Endodermal cell (in vitro differentiated cells): ENCODE measurements around the gene CRACR2B. TPM values are rescaled to one million over a fixed set of nuclear protein-coding genes. Genes with fewer than 3 reads are reported as not detected.

Experiments
- DNase-seq: peaks from one replicate; pipeline ENCODE4 v3.0.0-alpha.2; 2017
- H3K27ac ChIP-seq: 2 replicates; pipeline ENCODE4 v1.5.1; 2013; ENCODE audit warnings: mild to moderate bottlenecking, low read depth, low read length, moderate library complexity
- H3K27me3 ChIP-seq: 2 replicates; pipeline ENCODE4 v1.6.1; 2013; ENCODE audit warnings: mild to moderate bottlenecking, low read length, moderate library complexity; ENCODE audit not compliant: insufficient read depth, control insufficient read depth, poor library complexity, severe bottlenecking
- H3K36me3 ChIP-seq: 2 replicates; pipeline ENCODE4 v1.7.0; 2013; ENCODE audit warnings: mild to moderate bottlenecking, low read length, moderate library complexity; ENCODE audit not compliant: control insufficient read depth, insufficient read depth
- H3K4me1 ChIP-seq: one replicate; pipeline ENCODE4 v1.7.0; 2013; ENCODE audit warnings: low read length; ENCODE audit not compliant: control insufficient read depth, insufficient read depth
- H3K4me3 ChIP-seq: 2 replicates; pipeline ENCODE4 v1.5.1; 2013; ENCODE audit warnings: mild to moderate bottlenecking, low read length, moderate library complexity
- H3K9ac ChIP-seq: 2 replicates; pipeline ENCODE4 v1.6.1; 2013; ENCODE audit warnings: mild to moderate bottlenecking, low read length, moderate library complexity; ENCODE audit not compliant: poor library complexity, severe bottlenecking; ENCODE audit errors: extremely low read depth
- H3K9me3 ChIP-seq: 2 replicates; pipeline ENCODE4 v1.6.1; 2013; ENCODE audit warnings: mild to moderate bottlenecking, low read length, moderate library complexity; ENCODE audit not compliant: control insufficient read depth
- H3K27ac Mint-ChIP-seq: 2 replicates; pipeline ENCODE4 v1.8.0; 2020; ENCODE audit warnings: mixed read lengths
- H3K27me3 Mint-ChIP-seq: 2 replicates; pipeline ENCODE4 v1.8.0; 2021; ENCODE audit warnings: mild to moderate bottlenecking, mixed read lengths; ENCODE audit not compliant: insufficient read depth
- H3K36me3 Mint-ChIP-seq: 2 replicates; pipeline ENCODE4 v1.8.0; 2020; ENCODE audit warnings: low read depth, mixed read lengths
- H3K4me1 Mint-ChIP-seq: 2 replicates; pipeline ENCODE4 v1.8.0; 2020; ENCODE audit warnings: mixed read lengths
- H3K4me3 Mint-ChIP-seq: 2 replicates; pipeline ENCODE4 v1.8.0; 2020; ENCODE audit warnings: mild to moderate bottlenecking, moderate library complexity, mixed read lengths
- H3K9me3 Mint-ChIP-seq: 2 replicates; pipeline ENCODE4 v1.8.0; 2020; ENCODE audit warnings: mild to moderate bottlenecking, mixed read lengths
- WGBS, 2 experiments: methylation state at CpG; one replicate each; pipeline versions ENCODE4 v1.1.5 to v1.1.7; 2013; ENCODE audit warnings: missing lambda C conversion rate in 2 of 2, mixed read lengths in 1 of 2; ENCODE audit not compliant: insufficient coverage in 1 of 2, insufficient read length in 1 of 2; 5-methylcytosine and 5-hydroxymethylcytosine counted together
- total RNA-seq, 2 donors: library from RNA; stranded (reverse); fragmentation: NEBNext Ultra II Directional in 1 of 2; extraction: Animal tissue kit (Norgen Biotek cat#: 25700) in 1 of 2; gene quantifications; 2 replicates in 1 of 2; 3 replicates in 1 of 2; pipeline ENCODE4 v1.2.1, GENCODE V29; 2021
- TF ChIP-seq, protein P1 (sequence below): fragments of 200-600 bp; sonication (generic); conservative IDR thresholded peaks from 2 replicates; pipeline ENCODE4 v1.5.0; 2021; ENCODE audit warnings: antibody characterized with exemption, mild to moderate bottlenecking

The CRACR2B gene
- total RNA-seq, 2 donors from 2014 or later, result 22.3 to 28.1 TPM

- H3K9me3 ChIP-seq, result no peaks in the 10 kb centered on the region
- 64 to 78% methylated on average over 13 to 24 of the region's 24 CpGs for WGBS, 2 experiments
- H3K9me3 Mint-ChIP-seq, result no peaks in the 10 kb centered on the region
- peaks cover 1% of the 10 kb centered on the region for H3K4me1 Mint-ChIP-seq
- H3K27ac ChIP-seq, result peak overlapping the region; percentile 76
- H3K4me3 ChIP-seq, result no peak overlapping the region
- H3K36me3 Mint-ChIP-seq, result no peaks in the 10 kb centered on the region
- H3K27me3 ChIP-seq, result no peaks in the 10 kb centered on the region
- peak overlapping the region; percentile 58 for H3K27ac Mint-ChIP-seq
- TF ChIP-seq, protein P1, sequence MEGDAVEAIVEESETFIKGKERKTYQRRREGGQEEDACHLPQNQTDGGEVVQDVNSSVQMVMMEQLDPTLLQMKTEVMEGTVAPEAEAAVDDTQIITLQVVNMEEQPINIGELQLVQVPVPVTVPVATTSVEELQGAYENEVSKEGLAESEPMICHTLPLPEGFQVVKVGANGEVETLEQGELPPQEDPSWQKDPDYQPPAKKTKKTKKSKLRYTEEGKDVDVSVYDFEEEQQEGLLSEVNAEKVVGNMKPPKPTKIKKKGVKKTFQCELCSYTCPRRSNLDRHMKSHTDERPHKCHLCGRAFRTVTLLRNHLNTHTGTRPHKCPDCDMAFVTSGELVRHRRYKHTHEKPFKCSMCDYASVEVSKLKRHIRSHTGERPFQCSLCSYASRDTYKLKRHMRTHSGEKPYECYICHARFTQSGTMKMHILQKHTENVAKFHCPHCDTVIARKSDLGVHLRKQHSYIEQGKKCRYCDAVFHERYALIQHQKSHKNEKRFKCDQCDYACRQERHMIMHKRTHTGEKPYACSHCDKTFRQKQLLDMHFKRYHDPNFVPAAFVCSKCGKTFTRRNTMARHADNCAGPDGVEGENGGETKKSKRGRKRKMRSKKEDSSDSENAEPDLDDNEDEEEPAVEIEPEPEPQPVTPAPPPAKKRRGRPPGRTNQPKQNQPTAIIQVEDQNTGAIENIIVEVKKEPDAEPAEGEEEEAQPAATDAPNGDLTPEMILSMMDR, result no peak
- no peak overlapping the region for H3K4me3 Mint-ChIP-seq
- no peaks in the 10 kb centered on the region for H3K27me3 Mint-ChIP-seq
- no peak overlapping the region for H3K9ac ChIP-seq
- DNase-seq, result no peak
- no peaks in the 10 kb centered on the region for H3K4me1 ChIP-seq
- no peaks in the 10 kb centered on the region for H3K36me3 ChIP-seq
Measured at GRCh38 chr11:863023-863909, 35.5 kb downstream of the CRACR2B start.

GRCh38 chr11:863910-864827 is 36.5 kb downstream of the CRACR2B start:
- no peaks in the 10 kb centered on the region for H3K27me3 Mint-ChIP-seq
- no peak overlapping the region for H3K27ac Mint-ChIP-seq
- Histone ChIP-seq H3K9me3 (no peaks in the 10 kb centered on the region), H3K9ac (no peak overlapping the region), H3K4me3 (no peak overlapping the region), H3K4me1 (no peaks in the 10 kb centered on the region), H3K27me3 (no peaks in the 10 kb centered on the region), H3K36me3 (no peaks in the 10 kb centered on the region), H3K27ac (peak overlapping the region; percentile 49)
- TF ChIP-seq, protein P1, result no peak
- H3K36me3 Mint-ChIP-seq, result no peaks in the 10 kb centered on the region
- H3K4me3 Mint-ChIP-seq, result no peak overlapping the region
- no peak for DNase-seq
- WGBS, 2 experiments, result 93 to 96% methylated on average over 11 to 31 of the region's 31 CpGs
- peaks cover 1% of the 10 kb centered on the region for H3K4me1 Mint-ChIP-seq
- H3K9me3 Mint-ChIP-seq, result no peaks in the 10 kb centered on the region

DNA sequence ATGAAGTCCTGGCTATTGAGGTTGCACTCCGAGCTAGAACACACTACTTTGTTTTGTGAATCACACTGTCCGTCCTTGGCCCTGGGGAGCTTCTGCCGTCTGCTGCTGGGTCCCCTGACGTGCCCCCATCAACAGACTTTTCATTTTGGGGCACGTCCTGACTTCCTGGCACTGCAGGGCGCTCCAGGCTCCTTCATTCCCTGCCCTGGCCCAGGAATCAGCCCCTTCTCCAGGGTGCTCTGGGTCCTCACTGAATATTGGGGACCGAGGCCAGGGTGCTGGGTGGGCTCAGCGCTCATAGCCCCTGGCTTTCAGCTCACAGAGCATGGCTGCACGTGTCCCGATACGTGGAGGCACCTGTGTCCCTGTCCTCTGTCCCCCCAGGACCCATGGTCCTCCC is 37.2 kb downstream of the CRACR2B start:
- H3K4me3 Mint-ChIP-seq, result no peak overlapping the region
- no peak overlapping the region for H3K4me3 ChIP-seq
- no peaks in the 10 kb centered on the region for H3K27me3 ChIP-seq
- H3K9me3 Mint-ChIP-seq, result no peaks in the 10 kb centered on the region
- H3K4me1 ChIP-seq, result no peaks in the 10 kb centered on the region
- DNase-seq, result no peak
- no peak overlapping the region for H3K27ac Mint-ChIP-seq
- TF ChIP-seq, protein P1, result no peak
- peaks cover 1% of the 10 kb centered on the region for H3K4me1 Mint-ChIP-seq
- 92 to 97% methylated on average over 9 to 10 of the region's 11 CpGs for WGBS, 2 experiments
- H3K27ac ChIP-seq, result peak overlapping the region; percentile 49
- H3K9me3 ChIP-seq, result no peaks in the 10 kb centered on the region
- H3K27me3 Mint-ChIP-seq, result no peaks in the 10 kb centered on the region
- no peak overlapping the region for H3K9ac ChIP-seq
- no peaks in the 10 kb centered on the region for H3K36me3 Mint-ChIP-seq
- no peaks in the 10 kb centered on the region for H3K36me3 ChIP-seq
